HG02885 (cell line): ENCODE data around the gene ENTHD1.

ENCODE experiments used
- ATAC-seq: cut with Tn5 transposase; IDR thresholded peaks from one replicate; pipeline ENCODE4 v1.9.1; 2021; ENCODE audit warnings: mild to moderate bottlenecking; ENCODE audit not compliant: unreplicated experiment, poor library complexity

Gene ENTHD1

DNA sequence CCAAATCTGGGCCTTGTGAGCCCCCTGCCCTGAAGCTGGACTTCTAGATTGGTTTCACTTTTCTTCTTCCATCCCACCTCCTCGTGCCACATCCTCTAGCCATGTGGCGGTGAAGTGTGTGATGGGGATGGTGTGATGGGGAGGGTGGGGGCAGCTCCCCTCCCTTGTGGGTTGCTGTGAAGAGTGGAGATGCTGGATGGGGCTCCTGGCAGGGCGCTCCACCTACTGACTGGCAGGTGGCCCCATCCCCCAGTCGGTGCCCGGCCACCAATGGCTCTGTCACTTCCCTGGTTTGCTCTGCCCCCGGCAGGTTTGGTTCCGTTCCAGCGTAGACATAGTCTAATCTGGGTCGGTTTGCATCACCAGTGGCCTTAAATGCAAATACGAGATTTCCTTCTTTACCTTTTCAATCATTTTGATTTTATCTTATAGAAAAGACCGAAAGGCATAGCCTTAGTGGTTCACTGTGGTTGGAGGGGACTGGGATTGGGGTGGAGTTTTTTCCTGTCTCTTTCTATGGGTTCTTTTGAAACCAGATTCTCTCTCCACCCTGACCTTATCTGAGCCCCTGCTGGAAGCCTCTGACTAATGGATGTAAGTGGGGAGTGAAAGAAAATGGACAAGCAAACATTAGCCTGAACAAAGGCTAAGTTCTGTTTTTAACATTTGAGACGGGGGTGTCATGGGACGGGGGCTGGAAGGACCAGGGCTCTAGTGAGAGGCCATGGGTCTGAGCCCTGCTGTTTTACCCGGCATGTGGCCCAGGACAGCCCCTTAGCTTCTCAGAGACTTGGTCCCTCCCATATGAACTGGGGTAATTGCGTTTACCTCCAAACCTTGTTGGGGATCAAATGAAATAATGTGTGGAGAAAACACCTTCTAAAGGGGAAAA lies 173.8 kb downstream of the ENTHD1 start:
- no peak for ATAC-seq

DNA sequence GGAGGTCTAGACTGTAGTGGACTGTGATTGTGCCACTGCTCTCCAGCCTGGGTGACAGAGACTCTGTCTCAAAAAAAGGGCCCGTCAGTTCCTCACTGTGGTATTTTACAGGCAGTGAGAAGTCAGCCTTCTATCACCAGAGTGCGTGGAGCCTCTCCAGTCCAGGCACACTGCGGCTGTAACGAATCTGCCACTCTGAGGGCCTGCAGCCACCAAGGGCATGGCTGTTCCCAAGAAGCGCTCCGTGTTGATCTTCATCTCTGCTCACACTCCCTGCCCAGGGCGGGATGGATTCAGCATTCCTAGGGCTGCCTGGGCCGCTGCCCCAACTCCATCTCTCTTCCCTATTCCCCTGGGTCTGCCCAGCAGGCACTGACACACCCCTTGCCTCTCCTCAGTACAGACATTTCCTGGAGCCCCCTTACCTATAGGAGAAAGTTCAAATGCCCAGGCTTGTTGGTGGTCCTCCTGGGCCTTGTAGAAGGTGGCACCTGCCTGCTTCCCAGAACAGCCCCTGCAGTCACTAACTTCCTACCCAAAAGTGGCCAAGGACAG lies 174.6 kb downstream of the ENTHD1 start:
- no peak for ATAC-seq

DNA sequence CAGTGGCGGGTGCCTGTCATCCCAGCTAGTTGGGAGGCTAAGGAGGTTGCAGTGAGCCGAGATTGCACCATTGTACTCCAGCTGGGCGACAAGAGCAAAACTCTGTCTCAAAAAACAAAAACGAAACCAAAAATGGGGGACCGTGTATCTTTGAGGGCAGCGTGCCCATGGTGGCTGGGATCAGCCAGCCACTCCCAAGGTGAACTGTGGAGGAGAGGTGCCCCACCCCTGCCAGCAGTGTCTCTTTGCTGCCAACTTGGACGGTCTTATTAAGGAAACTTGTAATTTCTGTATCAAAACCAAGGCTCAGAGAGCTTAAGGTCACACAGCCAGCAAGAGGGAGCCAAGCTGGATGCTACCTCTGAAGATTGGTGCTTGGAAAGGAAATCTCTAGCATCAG lies 175.4 kb downstream of the ENTHD1 start:
- ATAC-seq = no peak

DNA sequence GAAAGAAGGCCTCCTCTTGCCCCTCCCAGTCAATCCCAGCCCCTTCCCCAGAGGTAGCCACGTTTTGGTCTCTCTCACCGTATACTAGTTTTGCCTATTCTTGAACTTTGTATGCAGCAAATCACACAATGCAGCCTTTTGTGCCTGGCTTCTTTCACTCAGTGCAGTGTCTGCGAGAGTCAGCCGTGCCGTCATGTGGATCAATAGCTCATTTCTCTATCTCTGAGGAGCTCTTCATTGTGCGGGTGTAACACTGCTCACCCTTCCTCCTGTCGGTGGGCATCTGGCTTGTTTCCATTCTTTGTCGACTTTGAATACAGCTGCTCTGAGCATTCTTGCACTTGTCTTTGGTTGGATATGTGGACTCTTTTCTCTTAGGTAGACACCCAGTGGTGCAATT lies 176.5 kb downstream of the ENTHD1 start:
- ATAC-seq = no peak

DNA sequence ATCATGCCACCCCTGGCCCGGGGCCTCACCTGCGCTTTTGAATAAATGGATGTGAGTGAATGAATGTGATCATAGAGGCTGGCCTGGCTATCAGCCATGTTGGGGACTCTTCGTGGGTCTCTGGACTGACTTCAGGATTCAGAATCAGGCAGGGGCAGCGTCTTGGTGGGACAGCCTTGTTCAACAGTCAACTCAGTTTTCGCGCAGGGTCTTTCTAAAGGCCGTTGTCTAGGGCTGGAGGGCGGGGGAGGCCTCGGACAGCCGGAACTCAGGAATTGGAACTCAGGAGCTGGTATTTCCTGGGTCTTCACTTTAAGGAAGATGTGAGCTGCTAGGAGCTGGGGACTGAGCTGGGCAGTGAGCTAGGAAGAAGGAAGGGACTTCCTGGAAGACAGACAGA lies 177.0 kb downstream of the ENTHD1 start:
- no peak for ATAC-seq

DNA sequence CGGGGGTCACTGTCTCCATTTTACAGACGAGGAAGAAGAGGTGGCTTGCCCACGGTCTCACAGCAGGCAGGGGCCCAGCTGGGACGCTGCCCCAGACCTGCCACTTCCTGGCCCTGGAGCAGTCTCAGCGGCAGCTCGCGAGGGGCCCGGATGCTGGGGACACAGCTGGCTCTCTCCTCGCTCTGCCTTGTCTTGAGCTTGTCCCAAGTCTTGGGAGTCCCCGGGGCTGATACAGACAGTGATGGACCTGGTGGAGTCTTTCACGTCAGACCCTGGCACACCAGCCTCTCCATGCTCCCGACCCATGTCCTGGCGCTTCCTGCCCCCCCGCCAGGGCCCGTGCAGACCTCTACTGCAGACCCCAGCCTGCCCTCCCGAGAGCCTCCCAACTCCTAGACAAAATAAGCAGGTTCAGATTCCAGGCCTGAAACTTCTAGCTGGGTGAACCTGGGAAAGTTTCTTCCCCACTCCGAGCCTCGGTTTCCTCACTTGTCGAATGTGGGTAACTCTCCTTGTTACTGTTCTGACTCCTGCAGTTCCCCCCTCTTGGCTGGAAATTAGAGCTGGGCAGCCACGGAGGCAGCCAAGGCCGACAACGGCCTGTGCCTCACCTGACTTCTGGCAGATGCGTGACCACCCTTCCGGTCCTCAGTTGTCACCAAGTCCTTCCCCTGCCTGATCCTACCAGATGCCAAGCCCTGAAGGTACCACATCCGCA lies 177.6 kb downstream of the ENTHD1 start:
- no peak for ATAC-seq

DNA sequence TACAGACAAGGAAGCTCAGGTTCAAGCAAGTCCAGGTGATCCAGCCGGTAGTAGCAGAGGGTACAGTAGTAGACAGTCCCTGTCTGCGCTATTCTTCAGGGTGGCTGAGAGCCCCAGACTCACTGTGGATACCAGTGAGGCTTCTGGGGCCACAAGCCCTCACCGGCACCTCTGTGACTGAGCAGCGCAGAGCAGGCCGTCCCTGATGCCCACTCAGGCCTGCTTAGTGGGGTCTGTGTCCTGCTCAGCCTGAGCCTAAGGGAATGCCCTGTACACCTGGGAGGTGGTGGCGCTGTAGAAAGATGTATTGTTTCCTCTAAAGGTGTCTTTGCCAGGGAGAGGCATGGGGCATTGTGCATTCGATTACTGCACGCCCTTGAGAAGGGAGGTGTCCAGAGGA lies 179.2 kb downstream of the ENTHD1 start:
- ATAC-seq = no peak

DNA sequence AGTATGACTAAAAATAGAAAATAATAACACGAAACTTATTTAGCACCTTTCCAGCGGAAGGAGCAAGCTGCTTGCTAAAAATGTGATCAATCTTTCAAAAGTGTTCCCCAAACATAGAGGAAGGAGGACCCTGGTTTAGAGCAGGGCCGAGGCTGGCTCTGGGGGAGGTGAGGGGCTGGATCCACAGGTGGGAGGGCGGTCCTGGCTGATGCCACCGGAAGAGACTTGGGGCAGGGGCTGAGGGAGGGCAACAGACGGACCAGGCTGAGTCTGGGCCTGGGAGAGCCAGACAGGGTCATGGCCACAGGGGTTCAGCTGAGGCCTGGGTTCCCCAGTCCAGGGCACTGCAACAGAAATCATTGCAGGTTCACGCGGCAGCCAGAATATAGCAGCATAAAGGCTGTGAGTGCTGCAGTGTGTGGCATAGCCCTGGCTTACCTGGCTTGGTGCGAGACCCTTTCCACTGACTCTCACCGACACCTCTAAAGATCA lies 179.7 kb downstream of the ENTHD1 start:
- ATAC-seq = no peak

DNA sequence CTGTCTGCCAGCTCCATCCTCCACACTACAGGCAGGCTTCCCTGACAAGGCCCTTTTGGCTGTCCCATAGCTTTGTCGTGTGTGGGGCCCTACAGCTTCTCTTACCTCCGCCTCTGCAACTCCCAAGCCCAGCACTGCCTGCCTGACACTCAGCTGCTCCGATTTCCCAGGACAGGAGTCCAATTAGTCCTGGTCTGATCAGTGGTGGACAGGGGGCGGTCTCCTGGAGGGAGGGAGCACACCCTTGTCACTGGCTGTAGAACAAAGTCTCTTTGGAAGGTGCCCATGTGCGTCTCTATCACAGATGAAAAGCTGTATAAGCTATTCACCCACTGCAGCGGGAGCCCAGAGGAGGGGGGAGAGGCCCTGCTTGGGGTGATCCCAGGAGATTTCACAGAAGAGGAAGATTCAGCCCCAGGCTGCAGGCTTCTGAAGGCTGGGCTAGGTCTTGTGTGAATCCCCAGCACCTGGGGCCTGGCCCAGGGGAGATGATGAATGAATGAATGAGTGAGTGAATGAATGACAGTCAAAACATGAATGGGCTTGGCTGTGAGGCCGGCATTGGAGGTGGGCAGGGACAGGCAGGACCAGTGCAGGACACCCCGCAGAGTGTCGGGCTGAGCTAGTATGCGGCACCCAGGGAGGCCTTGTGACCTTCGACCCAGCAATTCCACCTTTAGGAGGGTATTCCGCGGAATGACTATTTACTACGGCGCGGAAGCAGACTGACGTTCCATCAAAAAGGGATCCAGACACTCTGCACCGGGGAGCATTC lies 180.6 kb downstream of the ENTHD1 start:
- no peak for ATAC-seq

DNA sequence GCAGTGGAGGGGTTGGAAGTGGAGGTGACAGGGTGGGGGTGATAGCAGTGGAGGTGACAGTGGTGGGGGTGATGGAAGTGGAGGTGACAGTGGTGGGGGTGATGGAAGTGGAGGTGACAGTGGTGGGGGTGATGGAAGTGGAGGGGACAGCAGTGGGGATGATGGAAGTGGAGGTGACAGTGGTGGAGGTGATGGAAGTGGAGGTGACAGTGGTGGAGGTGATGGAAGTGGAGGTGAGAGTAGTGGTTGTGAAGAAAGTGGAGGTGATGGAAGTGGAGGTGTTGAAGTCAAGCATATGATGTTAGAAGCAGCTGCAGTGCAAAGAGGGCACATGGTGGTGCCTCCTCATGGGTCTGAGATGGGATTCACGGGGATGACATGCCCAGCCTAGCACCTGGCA lies 181.5 kb downstream of the ENTHD1 start:
- ATAC-seq = no peak

DNA sequence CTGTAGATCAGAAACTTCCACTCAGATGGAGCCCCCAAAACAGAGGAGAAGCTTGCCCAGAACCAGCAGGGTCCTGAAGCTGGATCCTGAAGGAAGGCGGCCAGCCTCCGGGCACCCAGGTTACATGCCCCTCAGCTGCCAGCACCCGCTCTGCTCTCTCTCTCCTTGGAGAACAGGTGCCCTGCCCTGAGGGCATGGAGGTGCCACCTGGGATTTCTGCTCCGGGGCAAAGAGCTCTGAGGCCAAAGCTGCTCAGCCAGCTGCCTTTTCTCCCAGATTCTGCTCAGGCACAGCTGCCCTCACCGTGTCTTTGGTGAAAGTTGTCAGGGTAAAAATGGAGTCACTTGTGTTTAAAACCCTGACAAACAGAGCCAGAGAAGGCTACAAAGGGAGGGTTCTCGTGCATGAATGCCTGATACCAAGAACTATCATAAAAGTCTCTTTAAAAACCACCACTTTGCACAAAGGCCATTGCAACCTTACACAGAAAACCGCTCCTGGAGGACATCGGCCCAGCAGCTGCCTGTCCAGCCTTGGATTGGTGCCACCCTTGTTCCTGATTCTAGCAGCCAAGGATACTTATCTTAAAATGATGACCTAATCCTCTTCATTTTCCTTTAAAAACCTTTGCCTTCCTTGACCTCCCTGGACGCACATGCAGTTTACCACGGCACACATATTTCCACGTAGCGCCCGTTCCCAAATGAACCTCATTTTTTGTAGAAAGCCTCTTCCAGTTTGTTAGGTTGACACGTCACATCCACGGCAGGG lies 183.0 kb downstream of the ENTHD1 start:
- ATAC-seq = no peak

DNA sequence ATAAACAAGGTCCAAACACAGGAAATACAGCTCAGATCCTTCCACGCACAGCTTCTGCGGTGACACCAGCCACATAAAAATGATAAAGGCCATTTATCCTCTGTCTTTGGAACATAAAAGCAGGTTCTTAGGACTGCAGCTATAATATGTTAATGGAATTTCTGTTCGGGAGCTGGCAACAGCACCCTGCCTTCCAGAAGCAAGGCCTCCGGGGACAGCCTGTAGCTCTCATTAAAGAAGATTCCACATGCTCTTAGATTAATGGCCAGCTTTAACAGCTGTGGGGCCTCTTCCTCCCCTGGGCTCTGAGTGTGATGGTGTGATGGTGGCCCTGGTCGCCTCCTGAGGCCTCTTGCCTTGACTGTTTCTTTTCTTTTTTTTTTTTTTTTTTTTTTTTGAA lies 185.7 kb downstream of the ENTHD1 start:
- no peak for ATAC-seq

DNA sequence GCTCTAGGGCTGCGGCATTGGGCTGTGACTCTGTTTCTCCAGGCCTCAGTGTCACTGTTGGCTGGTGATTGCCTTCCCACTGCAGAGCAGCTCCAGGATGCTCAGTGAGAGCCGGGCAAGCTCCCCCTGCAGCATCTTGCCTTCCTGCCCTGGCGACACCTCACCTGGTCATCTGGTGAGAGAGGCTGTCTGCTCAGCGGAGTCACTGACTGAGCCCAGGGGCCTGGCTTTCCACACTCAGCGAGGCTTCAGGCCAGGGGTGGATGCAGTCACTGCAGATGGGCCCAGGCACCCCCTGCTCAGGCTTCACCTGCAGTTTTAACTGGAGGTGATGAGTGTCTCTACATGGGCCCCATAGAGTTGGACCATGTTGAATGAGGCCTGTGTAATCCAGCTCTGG lies 186.2 kb downstream of the ENTHD1 start:
- no peak for ATAC-seq

DNA sequence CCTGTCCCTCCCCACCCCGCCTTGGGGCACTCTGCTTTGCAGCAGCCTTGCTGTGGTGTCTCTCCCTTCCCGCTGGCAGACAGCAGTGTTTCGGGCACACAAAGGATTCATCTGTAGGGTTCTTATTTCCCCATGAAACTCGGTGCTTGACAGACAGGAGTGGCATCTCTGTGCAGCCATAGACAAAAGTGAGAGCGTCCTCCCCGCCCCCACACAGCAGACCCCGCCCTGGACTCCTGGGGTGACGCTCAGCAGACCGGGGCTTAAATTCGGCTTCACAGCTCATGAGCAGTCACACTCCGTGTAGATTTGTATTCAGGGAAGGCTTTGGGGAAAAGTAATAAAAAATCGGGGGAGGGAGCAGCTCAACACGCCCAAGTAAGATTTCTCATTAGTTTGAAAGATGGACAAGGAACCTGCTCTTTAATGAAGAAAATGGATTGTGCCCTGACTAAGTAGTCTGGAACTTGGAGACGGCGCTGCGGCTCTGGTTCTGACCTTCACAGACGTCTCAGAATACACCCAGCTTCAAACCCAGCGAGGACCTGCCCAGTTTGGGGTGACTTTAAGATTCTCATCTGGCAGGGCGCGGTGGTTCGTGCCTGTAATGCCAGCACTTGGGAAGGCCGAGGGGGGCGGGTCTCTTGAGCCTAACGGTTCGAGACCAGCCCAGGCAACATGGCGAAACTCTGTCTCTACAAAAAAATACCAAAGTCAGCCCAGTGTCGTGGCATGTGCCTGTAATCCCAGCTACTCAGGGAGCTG lies 187.0 kb downstream of the ENTHD1 start:
- no peak for ATAC-seq

DNA sequence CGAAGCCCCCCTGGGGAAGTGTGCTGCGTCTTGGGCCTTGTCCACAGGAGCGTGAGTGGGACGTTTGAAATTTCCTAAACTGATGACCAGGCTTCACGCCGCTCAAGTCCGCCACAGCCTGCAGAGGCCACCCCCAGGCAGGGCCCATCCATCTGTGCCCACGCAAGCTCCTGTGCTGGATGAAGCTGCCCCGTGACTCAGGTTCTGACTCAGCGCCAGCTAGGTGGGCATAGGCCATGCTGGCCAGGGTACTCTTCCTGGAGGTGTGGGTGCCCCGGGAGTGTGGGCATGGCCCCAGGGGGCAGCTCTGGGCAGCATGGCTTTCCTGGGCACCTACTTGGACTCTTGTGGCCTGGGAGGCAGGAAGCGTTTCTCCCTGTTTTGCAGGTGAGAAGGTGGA lies 188.2 kb downstream of the ENTHD1 start:
- no peak for ATAC-seq

DNA sequence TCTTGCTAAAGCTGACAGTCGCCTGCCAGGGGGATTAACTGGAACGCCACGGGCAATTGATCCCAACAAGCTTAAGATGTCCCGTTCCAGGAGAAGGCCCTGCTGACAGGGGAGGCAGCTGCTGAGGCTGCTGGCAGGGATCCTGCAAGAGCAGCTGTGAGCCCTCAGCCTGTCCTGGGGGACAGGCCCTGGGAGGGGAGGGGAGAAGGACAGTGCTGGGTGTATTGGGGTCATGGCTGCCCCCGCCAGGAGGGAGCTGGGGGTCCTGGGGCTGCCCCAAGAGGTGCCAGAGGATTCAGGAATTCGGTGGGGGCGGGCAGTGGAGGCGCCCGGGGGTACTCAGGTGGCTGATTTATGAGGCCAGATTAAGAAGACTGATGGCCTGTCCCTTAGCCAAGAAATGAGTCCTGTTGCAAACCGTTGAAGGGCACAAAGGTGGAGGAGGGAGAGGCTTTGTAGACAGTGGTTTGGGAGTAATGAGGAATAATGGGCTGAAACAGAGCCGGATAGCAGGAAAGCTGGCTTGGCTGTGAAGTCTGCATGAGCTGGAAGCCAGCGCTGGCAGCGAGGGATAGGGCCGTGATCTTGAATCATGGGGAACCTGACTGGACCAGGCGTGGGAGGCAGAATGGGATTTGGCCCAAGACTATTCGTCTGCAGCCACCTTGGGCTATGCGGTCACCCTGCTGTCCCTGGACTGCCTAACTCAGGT lies 189.5 kb downstream of the ENTHD1 start:
- ATAC-seq = no peak

DNA sequence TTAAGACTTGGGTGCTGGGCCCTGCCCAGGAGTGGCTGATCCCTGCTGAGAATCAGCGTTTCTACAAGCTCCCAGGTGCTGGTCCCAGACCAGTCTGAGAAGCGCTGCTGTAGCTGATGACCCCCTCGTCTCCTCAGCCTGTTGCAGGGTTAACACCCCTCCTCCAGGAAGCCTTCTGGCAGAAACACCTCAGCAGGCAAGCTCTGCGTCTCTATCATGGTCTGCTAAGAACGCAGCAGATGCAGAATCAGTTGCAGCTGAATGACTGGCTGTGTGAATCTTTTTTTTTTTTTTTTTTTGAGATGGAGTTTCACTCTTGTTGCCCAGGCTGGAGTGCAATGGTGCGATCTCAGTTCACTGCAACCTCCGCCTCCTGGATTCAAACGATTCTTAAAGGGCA lies 190.5 kb downstream of the ENTHD1 start:
- ATAC-seq = no peak

DNA sequence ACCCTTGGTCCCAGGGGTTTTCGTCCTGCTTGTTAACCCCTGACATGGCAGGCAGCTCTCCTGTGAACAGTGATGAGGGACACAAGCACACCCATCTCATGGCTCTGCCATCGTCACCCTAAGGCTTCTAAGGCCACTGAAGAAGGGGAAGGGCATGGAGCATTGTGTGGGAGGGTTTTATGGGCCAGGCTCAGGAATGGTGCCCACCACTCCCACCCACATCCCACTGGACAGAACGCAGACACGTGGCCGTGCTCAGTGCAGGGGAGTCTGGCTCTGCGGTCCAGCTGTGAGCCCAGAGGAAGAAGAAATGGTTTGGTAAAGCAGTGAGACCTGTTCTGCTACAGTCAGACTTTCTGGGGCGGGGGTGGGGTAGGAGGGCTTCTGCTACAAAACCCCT lies 193.0 kb downstream of the ENTHD1 start:
- ATAC-seq = no peak
